ENCODE measurements around the gene HLA-A.

HLA-A gene

GRCh38 chr6:29917857-29918256, 24.5 kb upstream of the HLA-A start:
- H3K27ac ChIP-seq (ENCODE audit: low read depth, low read length): no peak overlapping the region
- no peaks in the 10 kb centered on the region for H3K9me3 ChIP-seq (ENCODE audit: control insufficient read depth in 5 of 5, low read length in 5 of 5)
- H3K36me3 ChIP-seq (ENCODE audit: control insufficient read depth in 5 of 5, insufficient read depth in 5 of 5, low read length in 5 of 5): no peaks in the 10 kb centered on the region
- no peaks in the 10 kb centered on the region for H3K27me3 ChIP-seq (ENCODE audit: control insufficient read depth in 5 of 5, insufficient read depth in 4 of 5, low read length in 5 of 5)
- no peak overlapping the region for H3K9ac ChIP-seq (ENCODE audit: low read length in 5 of 5)
- H3K4me3 ChIP-seq (ENCODE audit: low read depth in 1 of 5, low read length in 5 of 5): no peak overlapping the region
- H3K4me1 ChIP-seq (ENCODE audit: control insufficient read depth in 5 of 5, insufficient read depth in 5 of 5, low read length in 5 of 5): no peaks in the 10 kb centered on the region

GRCh38 chr6:29919506-29920445, 22.6 kb upstream of the HLA-A start:
- Histone ChIP-seq H3K27ac (ENCODE audit: low read depth, low read length) (no peak overlapping the region), H3K9me3 (ENCODE audit: control insufficient read depth in 5 of 5, low read length in 5 of 5) (no peaks in the 10 kb centered on the region), H3K27me3 (ENCODE audit: control insufficient read depth in 5 of 5, insufficient read depth in 4 of 5, low read length in 5 of 5) (no peaks in the 10 kb centered on the region), H3K4me1 (ENCODE audit: control insufficient read depth in 5 of 5, insufficient read depth in 5 of 5, low read length in 5 of 5) (no peaks in the 10 kb centered on the region), H3K4me3 (ENCODE audit: low read depth in 1 of 5, low read length in 5 of 5) (no peak overlapping the region), H3K9ac (ENCODE audit: low read length in 5 of 5) (no peak overlapping the region), H3K36me3 (ENCODE audit: control insufficient read depth in 5 of 5, insufficient read depth in 5 of 5, low read length in 5 of 5) (no peaks in the 10 kb centered on the region)

GRCh38 chr6:29924287-29924686, 18.0 kb upstream of the HLA-A start:
- no peaks in the 10 kb centered on the region for H3K36me3 ChIP-seq (ENCODE audit: control insufficient read depth in 5 of 5, insufficient read depth in 5 of 5, low read length in 5 of 5)
- H3K27me3 ChIP-seq (ENCODE audit: control insufficient read depth in 5 of 5, insufficient read depth in 4 of 5, low read length in 5 of 5): no peaks in the 10 kb centered on the region
- no peak overlapping the region for H3K27ac ChIP-seq (ENCODE audit: low read depth, low read length)
- H3K9ac ChIP-seq (ENCODE audit: low read length in 5 of 5): no peak overlapping the region
- H3K4me1 ChIP-seq (ENCODE audit: control insufficient read depth in 5 of 5, insufficient read depth in 5 of 5, low read length in 5 of 5): peaks cover 0 to 16% (median 11%) of the 10 kb centered on the region in 5 donors
- no peaks in the 10 kb centered on the region for H3K9me3 ChIP-seq (ENCODE audit: control insufficient read depth in 5 of 5, low read length in 5 of 5)
- no peak overlapping the region for H3K4me3 ChIP-seq (ENCODE audit: low read depth in 1 of 5, low read length in 5 of 5)

DNA sequence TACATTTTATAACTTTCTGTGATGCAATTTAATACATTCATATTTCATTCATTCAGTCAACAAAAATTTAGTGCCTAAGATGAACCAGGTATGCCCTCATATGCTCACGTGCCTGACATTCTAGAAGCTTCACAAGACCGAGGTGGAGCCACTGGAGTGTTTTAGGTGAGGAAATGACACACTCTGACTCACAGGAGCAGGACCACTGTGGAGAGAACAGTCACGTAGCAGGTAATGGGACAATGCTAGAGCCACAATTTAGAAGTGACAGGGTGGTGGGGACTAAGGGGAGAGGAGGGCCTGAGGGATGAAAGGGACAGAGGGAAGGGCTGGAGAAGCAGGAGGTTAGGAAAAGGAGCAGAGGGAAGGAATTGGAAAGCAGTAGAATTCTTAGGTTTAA, 17.6 kb upstream of the HLA-A start:
- Histone ChIP-seq H3K27me3 (ENCODE audit: control insufficient read depth in 5 of 5, insufficient read depth in 4 of 5, low read length in 5 of 5) (no peaks in the 10 kb centered on the region), H3K36me3 (ENCODE audit: control insufficient read depth in 5 of 5, insufficient read depth in 5 of 5, low read length in 5 of 5) (no peaks in the 10 kb centered on the region), H3K4me3 (ENCODE audit: low read depth in 1 of 5, low read length in 5 of 5) (no peak overlapping the region), H3K4me1 (ENCODE audit: control insufficient read depth in 5 of 5, insufficient read depth in 5 of 5, low read length in 5 of 5) (peaks cover 0 to 16% (median 11%) of the 10 kb centered on the region in 5 donors), H3K27ac (ENCODE audit: low read depth, low read length) (no peak overlapping the region), H3K9ac (ENCODE audit: low read length in 5 of 5) (no peak overlapping the region), H3K9me3 (ENCODE audit: control insufficient read depth in 5 of 5, low read length in 5 of 5) (no peaks in the 10 kb centered on the region)

DNA sequence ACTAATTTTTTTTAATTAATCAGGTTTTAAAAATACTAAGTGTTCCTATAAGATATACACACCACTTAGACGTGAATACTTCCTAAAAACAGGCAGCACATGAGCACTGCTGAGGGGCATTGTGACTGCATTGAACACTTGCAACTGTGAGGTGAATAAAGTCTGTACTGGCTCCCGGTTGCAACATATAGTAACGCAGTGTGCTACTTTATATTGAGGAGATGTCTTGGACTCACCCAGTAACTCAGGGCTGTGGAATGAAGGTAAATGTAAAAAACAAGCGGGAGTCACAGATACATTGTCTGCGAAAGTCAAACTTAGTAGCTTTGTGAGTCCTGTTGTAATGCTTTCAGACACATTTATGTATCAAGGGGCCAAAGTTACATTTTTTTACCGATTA, 17.0 kb upstream of the HLA-A start:
- H3K36me3 ChIP-seq (ENCODE audit: control insufficient read depth in 5 of 5, insufficient read depth in 5 of 5, low read length in 5 of 5): no peaks in the 10 kb centered on the region
- no peak overlapping the region for H3K4me3 ChIP-seq (ENCODE audit: low read depth in 1 of 5, low read length in 5 of 5)
- peaks cover 0 to 16% (median 11%) of the 10 kb centered on the region in 5 donors for H3K4me1 ChIP-seq (ENCODE audit: control insufficient read depth in 5 of 5, insufficient read depth in 5 of 5, low read length in 5 of 5)
- H3K27me3 ChIP-seq (ENCODE audit: control insufficient read depth in 5 of 5, insufficient read depth in 4 of 5, low read length in 5 of 5): no peaks in the 10 kb centered on the region
- H3K27ac ChIP-seq (ENCODE audit: low read depth, low read length): peak overlapping the region; percentile 86
- no peak overlapping the region for H3K9ac ChIP-seq (ENCODE audit: low read length in 5 of 5)
- no peaks in the 10 kb centered on the region for H3K9me3 ChIP-seq (ENCODE audit: control insufficient read depth in 5 of 5, low read length in 5 of 5)

GRCh38 chr6:29925727-29926412, 16.5 kb upstream of the HLA-A start:
- H3K27me3 ChIP-seq (ENCODE audit: control insufficient read depth in 5 of 5, insufficient read depth in 4 of 5, low read length in 5 of 5): no peaks in the 10 kb centered on the region
- peaks cover 0 to 16% (median 11%) of the 10 kb centered on the region in 5 donors for H3K4me1 ChIP-seq (ENCODE audit: control insufficient read depth in 5 of 5, insufficient read depth in 5 of 5, low read length in 5 of 5)
- H3K9me3 ChIP-seq (ENCODE audit: control insufficient read depth in 5 of 5, low read length in 5 of 5): no peaks in the 10 kb centered on the region
- peak overlapping the region; percentile 86 for H3K27ac ChIP-seq (ENCODE audit: low read depth, low read length)
- peak overlapping the region; percentile 38 to 98 (median 77) for H3K9ac ChIP-seq (ENCODE audit: low read length in 5 of 5)
- no peaks in the 10 kb centered on the region for H3K36me3 ChIP-seq (ENCODE audit: control insufficient read depth in 5 of 5, insufficient read depth in 5 of 5, low read length in 5 of 5)
- peak overlapping the region; percentile 7 to 88 (median 77) for H3K4me3 ChIP-seq (ENCODE audit: low read depth in 1 of 5, low read length in 5 of 5)

DNA sequence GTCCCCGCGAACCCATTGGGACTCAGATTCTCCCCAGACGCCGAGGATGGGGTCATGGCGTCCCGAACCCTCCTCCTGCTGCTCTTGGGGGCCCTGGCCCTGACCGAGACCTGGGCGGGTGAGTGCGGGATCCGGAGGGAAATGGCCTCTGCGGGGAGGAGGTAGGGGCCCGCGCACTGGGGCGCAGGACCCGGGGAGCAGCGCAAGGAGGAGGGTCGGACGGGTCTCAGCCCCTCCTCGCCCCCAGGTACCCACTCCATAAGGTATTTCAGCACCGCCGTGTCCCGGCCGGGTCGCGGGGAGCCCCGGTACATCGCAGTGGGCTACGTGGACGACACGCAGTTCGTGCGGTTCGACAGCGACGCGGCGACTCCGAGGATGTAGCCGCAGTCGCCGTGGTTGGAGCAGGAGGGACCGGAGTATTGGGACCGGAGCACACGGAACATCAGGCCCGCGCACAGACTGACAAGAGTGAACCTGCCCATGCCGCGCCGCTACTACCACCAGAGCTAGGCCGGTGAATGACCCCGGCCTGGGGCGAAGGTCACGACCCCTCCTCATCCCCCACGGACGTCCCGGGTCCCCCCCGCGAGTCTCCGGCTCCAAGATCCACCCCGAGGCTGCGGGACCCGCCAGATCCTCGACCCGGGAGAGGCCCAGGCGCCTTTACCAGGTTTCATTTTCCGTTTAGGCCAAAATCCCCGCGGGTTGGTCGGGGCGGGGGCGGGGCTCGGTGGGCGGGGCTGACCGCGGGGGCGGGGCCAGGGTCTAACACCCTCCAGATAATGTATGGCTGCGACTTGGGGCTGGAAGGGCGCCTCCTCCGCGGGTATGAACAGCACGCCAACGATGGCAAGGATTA, 15.7 kb upstream of the HLA-A start:
- Histone ChIP-seq H3K27me3 (ENCODE audit: control insufficient read depth in 5 of 5, insufficient read depth in 4 of 5, low read length in 5 of 5) (no peaks in the 10 kb centered on the region), H3K9ac (ENCODE audit: low read length in 5 of 5) (peak overlapping the region; percentile 48 to 98 (median 77)), H3K9me3 (ENCODE audit: control insufficient read depth in 5 of 5, low read length in 5 of 5) (no peaks in the 10 kb centered on the region), H3K4me1 (ENCODE audit: control insufficient read depth in 5 of 5, insufficient read depth in 5 of 5, low read length in 5 of 5) (peaks cover 0 to 16% (median 11%) of the 10 kb centered on the region in 5 donors), H3K36me3 (ENCODE audit: control insufficient read depth in 5 of 5, insufficient read depth in 5 of 5, low read length in 5 of 5) (no peaks in the 10 kb centered on the region), H3K4me3 (ENCODE audit: low read depth in 1 of 5, low read length in 5 of 5) (peak overlapping the region; percentile 7 to 88 (median 77)), H3K27ac (ENCODE audit: low read depth, low read length) (peak overlapping the region; percentile 86)

- peaks cover 0 to 16% (median 11%) of the 10 kb centered on the region in 5 donors for H3K4me1 ChIP-seq (ENCODE audit: control insufficient read depth in 5 of 5, insufficient read depth in 5 of 5, low read length in 5 of 5)
- peak overlapping the region in 2 of 5 donors; percentile 28 to 35 for H3K9ac ChIP-seq (ENCODE audit: low read length in 5 of 5)
- H3K4me3 ChIP-seq (ENCODE audit: low read depth in 1 of 5, low read length in 5 of 5): peak overlapping the region; percentile 59 to 77 (median 63)
Measured at GRCh38 chr6:29927275-29927569, 15.1 kb upstream of the HLA-A start.

GRCh38 chr6:29927841-29928388, 14.4 kb upstream of the HLA-A start:
- no peak overlapping the region for H3K9ac ChIP-seq (ENCODE audit: low read length in 5 of 5)
- H3K27me3 ChIP-seq (ENCODE audit: control insufficient read depth in 5 of 5, insufficient read depth in 4 of 5, low read length in 5 of 5): no peaks in the 10 kb centered on the region
- H3K36me3 ChIP-seq (ENCODE audit: control insufficient read depth in 5 of 5, insufficient read depth in 5 of 5, low read length in 5 of 5): no peaks in the 10 kb centered on the region
- no peak overlapping the region for H3K27ac ChIP-seq (ENCODE audit: low read depth, low read length)
- H3K9me3 ChIP-seq (ENCODE audit: control insufficient read depth in 5 of 5, low read length in 5 of 5): no peaks in the 10 kb centered on the region
- peaks cover 0 to 16% (median 11%) of the 10 kb centered on the region in 5 donors for H3K4me1 ChIP-seq (ENCODE audit: control insufficient read depth in 5 of 5, insufficient read depth in 5 of 5, low read length in 5 of 5)
- H3K4me3 ChIP-seq (ENCODE audit: low read depth in 1 of 5, low read length in 5 of 5): no peak overlapping the region

More at GRCh38 chr6:29927275-29927569, 15.1 kb upstream of the HLA-A start:
- no peak overlapping the region for H3K27ac ChIP-seq (ENCODE audit: low read depth, low read length)
- no peaks in the 10 kb centered on the region for H3K27me3 ChIP-seq (ENCODE audit: control insufficient read depth in 5 of 5, insufficient read depth in 4 of 5, low read length in 5 of 5)
- no peaks in the 10 kb centered on the region for H3K9me3 ChIP-seq (ENCODE audit: control insufficient read depth in 5 of 5, low read length in 5 of 5)
- no peaks in the 10 kb centered on the region for H3K36me3 ChIP-seq (ENCODE audit: control insufficient read depth in 5 of 5, insufficient read depth in 5 of 5, low read length in 5 of 5)

All from subcutaneous abdominal adipose tissue (tissue), 5 donors.